GM23248 (cell line): ENCODE measurements around the gene WNT7B. TPM values are rescaled to one million over a fixed set of nuclear protein-coding genes. Genes with fewer than 3 reads are reported as not detected.

Experiments
- DNase-seq: peaks from one replicate; pipeline ENCODE4 v3.0.0-alpha.2; 2015
- H2AFZ ChIP-seq: fragments of 200-600 bp; sonication (generic); 2 replicates; pipeline ENCODE4 v1.6.1; 2016; ENCODE audit warnings: antibody characterized with exemption
- H3F3A ChIP-seq: fragments of 200-600 bp; sonication (generic); 2 replicates; pipeline ENCODE4 v1.6.1; 2016; ENCODE audit warnings: mild to moderate bottlenecking, antibody characterized with exemption, mixed run types; ENCODE audit not compliant: insufficient read depth
- H3K27ac ChIP-seq: fragments of 200-600 bp; sonication (generic); 2 replicates; pipeline ENCODE4 v1.5.1; 2016; ENCODE audit warnings: mild to moderate bottlenecking
- H3K27me3 ChIP-seq: fragments of 200-600 bp; sonication (generic); replicated peaks from 2 replicates; pipeline ENCODE4 v1.6.1; 2016; ENCODE audit warnings: mild to moderate bottlenecking; ENCODE audit not compliant: insufficient read depth
- H3K36me3 ChIP-seq: fragments of 200-600 bp; sonication (generic); 2 replicates; pipeline ENCODE4 v1.6.1; 2016; ENCODE audit warnings: low read depth, mild to moderate bottlenecking
- H3K4me1 ChIP-seq: fragments of 200-600 bp; sonication (generic); 2 replicates; pipeline ENCODE4 v1.6.1; 2016; ENCODE audit warnings: mild to moderate bottlenecking; ENCODE audit not compliant: insufficient read depth
- H3K4me2 ChIP-seq: fragments of 200-600 bp; sonication (generic); one replicate; pipeline ENCODE4 v1.6.1; 2016; ENCODE audit warnings: mild to moderate bottlenecking; ENCODE audit not compliant: unreplicated experiment
- H3K4me3 ChIP-seq: fragments of 200-600 bp; sonication (generic); 2 replicates; pipeline ENCODE4 v1.5.1; 2016; ENCODE audit warnings: mild to moderate bottlenecking
- H3K79me2 ChIP-seq: fragments of 200-600 bp; sonication (generic); 2 replicates; pipeline ENCODE4 v1.6.1; 2016; ENCODE audit warnings: mild to moderate bottlenecking; ENCODE audit not compliant: insufficient read depth
- H3K9ac ChIP-seq: fragments of 200-600 bp; sonication (generic); 2 replicates; pipeline ENCODE4 v1.6.1; 2016; ENCODE audit warnings: mild to moderate bottlenecking
- H3K9me2 ChIP-seq: fragments of 200-600 bp; sonication (generic); 2 replicates; pipeline ENCODE4 v1.6.1; 2016; ENCODE audit warnings: mixed run types, mild to moderate bottlenecking, moderate library complexity; ENCODE audit not compliant: insufficient read depth
- H3K9me3 ChIP-seq: fragments of 200-600 bp; sonication (generic); one replicate; pipeline ENCODE4 v1.6.1; 2017; ENCODE audit warnings: low read depth
- H4K20me1 ChIP-seq: fragments of 200-600 bp; sonication (generic); 2 replicates; pipeline ENCODE4 v1.6.0; 2016; ENCODE audit not compliant: insufficient read depth
- EZH2 ChIP-seq: fragments of 200-600 bp; sonication (generic); IDR thresholded peaks from 2 replicates; pipeline ENCODE4 v1.6.1; 2018; ENCODE audit warnings: antibody characterized with exemption, mild to moderate bottlenecking; ENCODE audit not compliant: insufficient read depth, poor library complexity, severe bottlenecking
- EZH2phosphoT487 ChIP-seq: fragments of 200-600 bp; sonication (generic); IDR thresholded peaks from 2 replicates; pipeline ENCODE4 v1.6.1; 2018; ENCODE audit warnings: antibody characterized with exemption, moderate library complexity, mild to moderate bottlenecking, low read depth; ENCODE audit not compliant: insufficient read depth
- WGBS, 2 experiments: methylation state at CpG; one replicate each; pipeline ENCODE4 v1.1.6; 2015 to 2017; ENCODE audit warnings: low lambda C conversion rate in 2 of 2, low coverage in 1 of 2; ENCODE audit errors: missing lambda C conversion rate in 2 of 2; 5-methylcytosine and 5-hydroxymethylcytosine counted together
- in situ Hi-C: fragments of 300-500 bp; cut with MboI; formaldehyde crosslinking; loops from 2 replicates; pipeline ENCODE4 v1.15.0; 2020
- polyA plus RNA-seq: library from polyadenylated mRNA; unstranded; fragments of >200 nt; fragmentation: Nextera tagmentation; extraction: Ambion mirVana; gene quantifications from 2 replicates; pipeline ENCODE4 v1.2.1, GENCODE V29; 2016
- total RNA-seq: library from RNA; depleted of rRNA; stranded (reverse); fragments of >200 nt; shearing (Covaris generic); gene quantifications from 2 replicates; pipeline ENCODE4 v1.2.3, GENCODE V29; 2014

The WNT7B gene
- total and polyA plus RNA-seq, 2 experiments from 2014 or later, result not detected

GRCh38 chr22:45999379-45999971 is 22.5 kb upstream of the WNT7B start:
- Histone ChIP-seq H3K9me3 (no peaks in the 10 kb centered on the region), H3K4me3 (no peak overlapping the region), H3K27ac (no peak overlapping the region), H3K79me2 (peaks cover 31% of the 10 kb centered on the region), H3K36me3 (no peaks in the 10 kb centered on the region), H3K27me3 (no peaks in the 10 kb centered on the region), H3K4me1 (peaks cover 49% of the 10 kb centered on the region), H4K20me1 (no peaks in the 10 kb centered on the region), H3K9ac (no peak overlapping the region), H3K4me2 (no peak overlapping the region), H3K9me2 (no peaks in the 10 kb centered on the region), H2AFZ (no peak overlapping the region), H3F3A (peaks cover 6% of the 10 kb centered on the region; the same call in 1 of the 2 replicates)
- no peak for DNase-seq
- TF ChIP-seq EZH2 (no peak), EZH2phosphoT487 (no peak)
- in situ Hi-C loops, result no loop called here
- WGBS, 2 experiments, result 88 to 93% methylated on average over 13 of the region's 14 CpGs

DNA sequence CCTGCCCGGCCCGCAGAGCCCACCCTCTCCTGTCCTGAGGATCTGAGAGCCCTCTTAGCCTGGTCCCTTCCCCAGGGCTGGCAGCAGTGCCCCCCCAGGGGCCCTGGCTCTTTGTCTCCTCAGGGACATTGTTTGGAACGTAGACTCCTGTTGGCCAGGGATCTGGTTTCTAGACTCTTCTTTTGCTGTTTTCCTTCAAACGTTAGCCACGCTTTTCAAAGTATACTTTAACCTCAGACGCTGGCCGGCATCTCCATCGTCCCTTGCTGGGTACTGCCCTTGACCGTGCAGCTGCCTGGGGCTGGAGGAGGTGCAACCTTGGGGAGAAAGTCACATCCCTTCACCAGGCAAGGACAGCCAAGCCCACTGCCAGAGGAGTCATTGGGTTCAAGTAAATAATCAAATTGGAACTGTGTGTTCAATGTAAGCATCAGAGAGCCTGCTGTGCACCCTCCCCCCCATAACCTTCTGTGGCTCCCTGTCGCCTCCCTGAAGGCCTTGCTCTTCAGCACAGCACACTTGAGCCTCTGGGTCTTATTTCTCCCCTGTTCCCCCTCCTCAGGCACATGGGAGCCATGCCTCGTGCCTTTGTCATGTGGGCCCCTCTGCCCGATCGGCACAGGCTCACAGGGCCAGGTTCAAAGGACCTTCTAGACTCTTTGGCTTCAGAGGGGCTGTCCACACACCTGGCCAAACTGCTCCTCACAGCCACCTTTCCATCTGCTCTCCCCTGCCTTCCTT is 21.8 kb upstream of the WNT7B start:
- H3K79me2 ChIP-seq, result peaks cover 29% of the 10 kb centered on the region
- in situ Hi-C loops, result no loop called here

DNA sequence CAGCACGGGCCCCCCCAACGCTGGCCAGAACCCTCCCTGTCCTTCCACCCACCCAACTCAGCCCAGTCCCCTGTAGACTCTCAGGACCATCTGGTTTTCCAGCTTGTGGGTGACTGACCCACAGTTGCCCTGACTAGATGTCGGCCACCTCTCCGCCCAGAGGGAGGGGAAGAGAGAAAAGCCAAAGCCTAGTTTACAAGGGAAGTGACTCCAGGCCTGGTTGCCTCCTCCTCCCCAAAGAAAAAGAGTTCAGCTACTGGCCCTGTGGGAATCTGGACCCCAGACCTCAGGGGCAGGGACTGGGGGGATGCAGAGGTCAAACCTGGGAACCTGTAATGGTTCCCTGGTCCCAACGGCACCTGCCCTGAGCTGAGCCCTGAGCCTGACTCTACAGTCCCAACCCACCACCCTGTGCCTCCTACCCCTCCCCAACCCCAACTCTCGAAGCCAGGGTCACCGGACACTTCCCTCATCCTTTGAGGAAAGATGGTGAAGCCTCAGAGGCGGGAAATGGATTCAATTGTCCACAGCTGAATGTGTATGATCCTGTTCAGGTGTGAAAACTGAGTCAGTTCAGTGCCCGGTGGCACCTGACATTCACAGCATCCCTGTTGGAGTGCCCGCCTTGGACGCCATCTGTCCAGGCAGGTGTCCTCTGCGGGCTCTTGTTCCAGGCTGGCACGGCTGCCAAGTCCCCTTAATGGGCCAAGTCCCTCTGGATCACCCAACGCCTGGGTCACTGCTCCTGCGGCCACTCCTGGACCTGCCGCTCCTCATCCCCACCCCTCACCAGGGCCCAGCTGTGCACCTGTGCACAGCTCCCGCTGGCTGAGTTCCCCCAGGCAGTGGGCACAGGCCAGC is 21.0 kb upstream of the WNT7B start:
- no peaks in the 10 kb centered on the region for H3K27me3 ChIP-seq
- peaks cover 29% of the 10 kb centered on the region for H3K79me2 ChIP-seq
- H3K9ac ChIP-seq, result peak overlapping the region; percentile 87
- H3K9me2 ChIP-seq, result no peaks in the 10 kb centered on the region
- H3K36me3 ChIP-seq, result no peaks in the 10 kb centered on the region
- H3K9me3 ChIP-seq, result no peaks in the 10 kb centered on the region
- 0 out of 2 replicates have a peak overlapping the region, but pooled peaks have one; percentile 22 for H2AFZ ChIP-seq
- H4K20me1 ChIP-seq, result no peaks in the 10 kb centered on the region
- H3K4me1 ChIP-seq, result peaks cover 41% of the 10 kb centered on the region
- H3K27ac ChIP-seq, result peak overlapping the region; percentile 96
- peak overlapping the region; percentile 48 for H3K4me3 ChIP-seq
- peak; percentile 79 for DNase-seq
- 55 to 57% methylated on average over 16 to 17 of the region's 17 CpGs for WGBS, 2 experiments
- in situ Hi-C loops, result no loop called here
- H3K4me2 ChIP-seq, result peak overlapping the region; percentile 63
- TF ChIP-seq EZH2phosphoT487, result no peak
- no peak for TF ChIP-seq EZH2
- H3F3A ChIP-seq, result peaks cover 6% of the 10 kb centered on the region; the same call in 1 of the 2 replicates

More for the DNA sequence above, 21.8 kb upstream of the WNT7B start:
- no peaks in the 10 kb centered on the region for H3K36me3 ChIP-seq
- no peak overlapping the region for H3K27ac ChIP-seq
- no peaks in the 10 kb centered on the region for H4K20me1 ChIP-seq
- H3K4me2 ChIP-seq, result no peak overlapping the region
- H3K4me3 ChIP-seq, result no peak overlapping the region
- no peaks in the 10 kb centered on the region for H3K9me3 ChIP-seq
- H3K27me3 ChIP-seq, result no peaks in the 10 kb centered on the region
- TF ChIP-seq EZH2phosphoT487 (no peak), EZH2 (no peak)
- no peak for DNase-seq
- peaks cover 6% of the 10 kb centered on the region; the same call in 1 of the 2 replicates for H3F3A ChIP-seq
- H3K9me2 ChIP-seq, result no peaks in the 10 kb centered on the region
- H2AFZ ChIP-seq, result no peak overlapping the region
- H3K4me1 ChIP-seq, result peaks cover 49% of the 10 kb centered on the region
- no peak overlapping the region for H3K9ac ChIP-seq
- WGBS, 2 experiments, result 80 to 83% methylated on average over 13 of the region's 13 CpGs
